Gastroesophageal sphincter (tissue), 4 donors: ENCODE results near the gene POC5. TPM values are rescaled to one million over a fixed set of nuclear protein-coding genes. Genes with fewer than 3 reads are reported as not detected.

Experiments
- ATAC-seq: fragments of 150-250 bp; one replicate; pipeline ENCODE4 v1.9.1; 2016; ENCODE audit warnings: mild to moderate bottlenecking, moderate library complexity
- H3K27ac ChIP-seq, 4 donors: fragments of 200-600 bp; sonication (generic) in 3 of 4; 1 replicate in 3 of 4; 2 replicates in 1 of 4; pipeline ENCODE4 v1.5.1; 2016 to 2019
- H3K27me3 ChIP-seq: fragments of 200-600 bp; sonication (generic); one replicate; pipeline ENCODE4 v1.5.1; 2019
- H3K36me3 ChIP-seq, 2 donors: fragments of 200-600 bp; sonication (generic); one replicate each; pipeline ENCODE4 v1.5.1; 2019; ENCODE audit warnings: control low read depth in 1 of 2
- H3K4me1 ChIP-seq, 3 donors: fragments of 200-600 bp; sonication (generic); 1 replicate in 2 of 3; 2 replicates in 1 of 3; pipeline ENCODE4 v1.5.1; 2016 to 2019; ENCODE audit warnings: control low read depth in 2 of 3
- H3K4me3 ChIP-seq, 2 donors: fragments of 200-600 bp; sonication (generic); one replicate each; pipeline ENCODE4 v1.5.1; 2019; ENCODE audit warnings: mild to moderate bottlenecking in 1 of 2, moderate library complexity in 1 of 2
- H3K9me3 ChIP-seq, 3 donors: fragments of 200-600 bp; sonication (generic); one replicate each; pipeline ENCODE4 v1.5.1; 2017 to 2019; ENCODE audit warnings: control low read depth in 2 of 3
- EP300 ChIP-seq: sonication (generic); formaldehyde crosslinking; IDR thresholded peaks from one replicate; pipeline ENCODE4 v1.6.1; 2017; ENCODE audit warnings: antibody characterized with exemption, mild to moderate bottlenecking
- POLR2A ChIP-seq, 2 donors: fragments of 450-650 bp; IDR thresholded peaks; one replicate each; pipeline ENCODE4 v1.6.1; 2017; ENCODE audit warnings: antibody characterized with exemption in 2 of 2, mild to moderate bottlenecking in 2 of 2, moderate library complexity in 1 of 2
- POLR2AphosphoS5 ChIP-seq: sonication (generic); formaldehyde crosslinking; IDR thresholded peaks from one replicate; pipeline ENCODE4 v1.6.1; 2017; ENCODE audit warnings: antibody characterized with exemption
- WGBS, 2 donors: methylation state at CpG; one replicate each; pipeline ENCODE4 v1.1.5; 2018; ENCODE audit warnings: low coverage in 1 of 2; 5-methylcytosine and 5-hydroxymethylcytosine counted together
- total RNA-seq, 4 donors: library from RNA; depleted of rRNA; stranded (reverse); fragments of >200 nt; gene quantifications; one replicate each; pipeline ENCODE4 v1.1.0, GENCODE V29; 2016
- TF ChIP-seq, protein P1 (sequence below), 4 experiments: fragments of 200-600 bp in 2 of 4; fragments of 450-650 bp in 2 of 4; sonication (generic) in 1 of 4; IDR thresholded peaks; one replicate each; pipeline ENCODE4 v1.5.1; 2017 to 2019; ENCODE audit warnings: antibody characterized with exemption in 4 of 4, mild to moderate bottlenecking in 2 of 4, moderate library complexity in 2 of 4

The POC5 gene, protein sequence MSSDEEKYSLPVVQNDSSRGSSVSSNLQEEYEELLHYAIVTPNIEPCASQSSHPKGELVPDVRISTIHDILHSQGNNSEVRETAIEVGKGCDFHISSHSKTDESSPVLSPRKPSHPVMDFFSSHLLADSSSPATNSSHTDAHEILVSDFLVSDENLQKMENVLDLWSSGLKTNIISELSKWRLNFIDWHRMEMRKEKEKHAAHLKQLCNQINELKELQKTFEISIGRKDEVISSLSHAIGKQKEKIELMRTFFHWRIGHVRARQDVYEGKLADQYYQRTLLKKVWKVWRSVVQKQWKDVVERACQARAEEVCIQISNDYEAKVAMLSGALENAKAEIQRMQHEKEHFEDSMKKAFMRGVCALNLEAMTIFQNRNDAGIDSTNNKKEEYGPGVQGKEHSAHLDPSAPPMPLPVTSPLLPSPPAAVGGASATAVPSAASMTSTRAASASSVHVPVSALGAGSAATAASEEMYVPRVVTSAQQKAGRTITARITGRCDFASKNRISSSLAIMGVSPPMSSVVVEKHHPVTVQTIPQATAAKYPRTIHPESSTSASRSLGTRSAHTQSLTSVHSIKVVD
- total RNA-seq: 10 to 100 TPM in 3 of 4 donors, 1 to 10 TPM in 1; 6.1 to 41.6 (median 11.3) TPM

GRCh38 chr5:75717082-75717922, at the start of gene POC5:
TSS of gene POC5 (minus strand) at chr5:75717437. CDS start at chr5:75712937, 4,500 bp downstream.
- WGBS, 2 donors: 0 to 19% methylated on average over 5 to 17 of the region's 51 CpGs
- peaks cover 0 to 14% (median 7%) of the 10 kb centered on the region in 3 donors for H3K4me1 ChIP-seq
- ATAC-seq: peak; percentile 98
- TF ChIP-seq, protein P1, sequence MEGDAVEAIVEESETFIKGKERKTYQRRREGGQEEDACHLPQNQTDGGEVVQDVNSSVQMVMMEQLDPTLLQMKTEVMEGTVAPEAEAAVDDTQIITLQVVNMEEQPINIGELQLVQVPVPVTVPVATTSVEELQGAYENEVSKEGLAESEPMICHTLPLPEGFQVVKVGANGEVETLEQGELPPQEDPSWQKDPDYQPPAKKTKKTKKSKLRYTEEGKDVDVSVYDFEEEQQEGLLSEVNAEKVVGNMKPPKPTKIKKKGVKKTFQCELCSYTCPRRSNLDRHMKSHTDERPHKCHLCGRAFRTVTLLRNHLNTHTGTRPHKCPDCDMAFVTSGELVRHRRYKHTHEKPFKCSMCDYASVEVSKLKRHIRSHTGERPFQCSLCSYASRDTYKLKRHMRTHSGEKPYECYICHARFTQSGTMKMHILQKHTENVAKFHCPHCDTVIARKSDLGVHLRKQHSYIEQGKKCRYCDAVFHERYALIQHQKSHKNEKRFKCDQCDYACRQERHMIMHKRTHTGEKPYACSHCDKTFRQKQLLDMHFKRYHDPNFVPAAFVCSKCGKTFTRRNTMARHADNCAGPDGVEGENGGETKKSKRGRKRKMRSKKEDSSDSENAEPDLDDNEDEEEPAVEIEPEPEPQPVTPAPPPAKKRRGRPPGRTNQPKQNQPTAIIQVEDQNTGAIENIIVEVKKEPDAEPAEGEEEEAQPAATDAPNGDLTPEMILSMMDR (IDR thresholded peaks at IDR 0.05): peak in 1 of 4 experiments; percentile 12
- TF ChIP-seq EP300 (no peak), POLR2A (IDR thresholded peaks at IDR 0.05) (peak; percentile 24 to 38), POLR2AphosphoS5 (peak; percentile 74)
- no peaks in the 10 kb centered on the region for H3K9me3 ChIP-seq
- H3K27ac ChIP-seq: peak within 1 kb of the TSS; percentile 84 to 93 (median 87)
- no peaks in the 10 kb centered on the region for H3K27me3 ChIP-seq
- H3K4me3 ChIP-seq: peak within 1 kb of the TSS; percentile 63 to 89
- H3K36me3 ChIP-seq: peaks cover 0 to 5% of the 10 kb centered on the region in 2 donors

GRCh38 chr5:75758116-75758515, 40.9 kb upstream of the POC5 start:
- Histone ChIP-seq H3K27me3 (peaks cover 8% of the 10 kb centered on the region), H3K4me3 (no peak overlapping the region), H3K9me3 (peaks cover 0 to 2% (median 0%) of the 10 kb centered on the region in 3 donors), H3K36me3 (no peaks in the 10 kb centered on the region), H3K27ac (no peak overlapping the region), H3K4me1 (no peaks in the 10 kb centered on the region)
- WGBS, 2 donors: 75 to 84% methylated on average over 4 to 5 of the region's 5 CpGs
- TF ChIP-seq POLR2A (IDR thresholded peaks at IDR 0.05): no peak
- no peak for ATAC-seq

DNA sequence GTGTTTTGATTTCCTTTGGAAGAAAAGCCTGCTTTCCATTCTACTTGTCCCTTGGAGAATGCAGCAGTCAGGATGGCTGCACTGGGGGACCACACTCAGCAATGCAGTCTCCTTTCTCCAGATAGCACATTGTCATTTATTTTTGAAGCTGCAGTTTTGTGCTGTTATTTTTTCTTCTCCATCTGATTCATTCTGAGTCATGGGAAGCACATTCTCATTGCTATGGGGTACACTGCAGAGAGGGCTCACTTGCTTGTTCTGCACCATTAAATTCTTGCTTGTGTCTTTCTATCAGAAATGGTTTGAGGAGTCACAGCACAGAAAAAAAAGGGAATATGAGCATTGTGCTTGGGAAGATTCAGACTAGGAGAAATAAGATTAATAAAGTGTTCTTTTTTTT, 39.7 kb upstream of the POC5 start:
- Histone ChIP-seq H3K27me3 (peaks cover 8% of the 10 kb centered on the region), H3K27ac (no peak overlapping the region), H3K9me3 (no peaks in the 10 kb centered on the region), H3K36me3 (no peaks in the 10 kb centered on the region), H3K4me3 (no peak overlapping the region), H3K4me1 (no peaks in the 10 kb centered on the region)
- TF ChIP-seq POLR2AphosphoS5 (no peak), EP300 (no peak), POLR2A (IDR thresholded peaks at IDR 0.05) (no peak)
- TF ChIP-seq, protein P1 (IDR thresholded peaks at IDR 0.05): no peak
- ATAC-seq: no peak

GRCh38 chr5:75756211-75756610, 39.0 kb upstream of the POC5 start:
- no peak overlapping the region for H3K27ac ChIP-seq
- no peaks in the 10 kb centered on the region for H3K4me1 ChIP-seq
- ATAC-seq: no peak
- no peak overlapping the region for H3K4me3 ChIP-seq
- 0 to 18% methylated on average over 1 to 2 of the region's 2 CpGs for WGBS, 2 donors
- no peaks in the 10 kb centered on the region for H3K9me3 ChIP-seq
- no peaks in the 10 kb centered on the region for H3K36me3 ChIP-seq
- no peak for TF ChIP-seq EP300
- TF ChIP-seq, protein P1 (IDR thresholded peaks at IDR 0.05): no peak
- TF ChIP-seq POLR2A (IDR thresholded peaks at IDR 0.05): no peak
- no peak for TF ChIP-seq POLR2AphosphoS5
- peaks cover 8% of the 10 kb centered on the region for H3K27me3 ChIP-seq

DNA sequence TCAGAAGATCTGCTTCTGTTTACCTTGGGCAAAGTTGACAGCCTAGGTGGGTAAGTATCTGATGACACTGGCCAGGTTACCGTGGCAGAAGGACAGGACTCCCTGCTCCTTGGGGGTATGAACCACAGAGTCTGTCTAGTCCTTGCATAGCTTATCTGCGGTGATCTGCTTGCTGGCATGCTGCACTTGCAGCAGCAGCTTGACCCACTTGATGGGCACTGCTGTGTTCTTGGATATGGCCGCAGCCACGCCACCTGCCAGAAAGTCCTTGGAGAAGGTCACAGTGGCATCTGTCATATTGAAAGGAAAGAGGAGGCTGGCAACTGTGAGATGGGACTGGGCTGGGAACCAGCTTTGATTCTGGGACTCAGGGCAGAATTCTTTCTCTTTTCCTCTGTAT, 35.9 kb upstream of the POC5 start:
- no peaks in the 10 kb centered on the region for H3K4me1 ChIP-seq
- no peak overlapping the region for H3K27ac ChIP-seq
- H3K4me3 ChIP-seq: no peak overlapping the region
- TF ChIP-seq EP300: no peak
- no peak for TF ChIP-seq POLR2A (IDR thresholded peaks at IDR 0.05)
- TF ChIP-seq POLR2AphosphoS5: no peak
- TF ChIP-seq, protein P1 (IDR thresholded peaks at IDR 0.05): no peak
- peaks cover 8% of the 10 kb centered on the region for H3K27me3 ChIP-seq
- ATAC-seq: no peak
- H3K36me3 ChIP-seq: no peaks in the 10 kb centered on the region
- no peaks in the 10 kb centered on the region for H3K9me3 ChIP-seq
- 100% methylated on average over 1 of the region's 4 CpGs; no CpG with 5 or more reads in 1 of the 2 donors for WGBS, 2 donors
